GM12801 (cell line): ENCODE measurements around the gene ZNF48.

Experiments
- CTCF ChIP-seq: IDR thresholded peaks from one replicate; pipeline ENCODE4 v1.5.1; 2011; ENCODE audit warnings: control low read depth; ENCODE audit not compliant: insufficient read length; ENCODE audit errors: extremely low read depth

ZNF48 gene

GRCh38 chr16:30434852-30435251, 39.6 kb downstream of the ZNF48 start:
- no peak for TF ChIP-seq CTCF

GRCh38 chr16:30437511-30438046, 42.4 kb downstream of the ZNF48 start:
- no peak for TF ChIP-seq CTCF

GRCh38 chr16:30438835-30439234, 43.6 kb downstream of the ZNF48 start:
- TF ChIP-seq CTCF = no peak

- TF ChIP-seq CTCF = no peak
Measured at GRCh38 chr16:30439720-30440348, 44.6 kb downstream of the ZNF48 start.

- no peak for TF ChIP-seq CTCF
Measured at GRCh38 chr16:30443631-30444030, 48.4 kb downstream of the ZNF48 start.

DNA sequence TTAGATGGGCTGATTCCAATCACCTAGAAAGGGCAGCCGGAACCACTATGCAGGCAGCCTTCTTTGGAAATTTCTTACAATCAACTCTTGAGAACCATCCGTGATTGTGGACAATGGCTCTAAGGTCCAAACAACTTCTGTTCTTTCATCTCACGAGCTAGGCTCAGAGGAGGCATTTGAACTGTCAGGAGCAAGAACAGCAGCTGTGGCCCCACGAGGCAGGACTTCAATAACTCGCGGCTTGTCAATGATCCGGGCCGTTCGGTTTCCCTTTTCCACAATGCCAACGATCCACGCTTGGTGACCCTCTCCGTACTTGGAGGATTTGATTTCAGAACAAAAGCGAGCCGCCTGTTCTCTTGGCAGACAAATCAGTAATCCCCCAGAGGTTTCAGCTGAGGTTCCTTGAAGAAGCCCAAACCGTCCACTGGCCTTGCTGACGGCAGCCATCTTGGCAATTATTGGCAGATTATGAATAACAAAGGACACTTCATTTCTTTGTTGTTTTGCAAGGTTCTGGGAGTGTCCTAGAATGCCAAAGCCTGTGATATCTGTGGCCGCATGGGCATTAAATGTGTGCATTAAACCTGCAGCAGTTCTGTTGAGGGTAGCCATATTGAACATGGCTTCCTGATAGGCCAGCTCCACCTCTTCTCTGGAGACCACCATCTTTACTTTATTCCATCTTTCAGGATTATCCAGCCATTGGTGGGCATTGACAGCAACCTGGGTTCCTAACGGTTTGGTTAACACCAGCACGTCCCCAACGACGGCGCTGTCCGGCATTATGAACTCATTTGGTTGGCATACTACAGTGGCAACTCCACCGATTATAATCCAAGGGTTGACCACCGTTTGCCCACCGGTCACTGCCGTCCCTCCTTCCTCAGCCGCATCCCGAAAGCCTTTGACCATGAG, 49.3 kb downstream of the ZNF48 start:
- TF ChIP-seq CTCF = no peak

- no peak for TF ChIP-seq CTCF
Measured at GRCh38 chr16:30445149-30445407, 49.9 kb downstream of the ZNF48 start.
